ENCODE results near the gene KLF11.

KLF11 gene

GRCh38 chr2:10032746-10033105, 10.6 kb upstream of the KLF11 start:
- H2AFZ ChIP-seq (ENCODE audit: low read length): no peak overlapping the region
- no peaks in the 10 kb centered on the region for H3K27me3 ChIP-seq (ENCODE audit: insufficient read depth, low read length, poor library complexity, severe bottlenecking)
- TF ChIP-seq CTCF (conservative IDR thresholded peaks at IDR 0.05; ENCODE audit: low read length): no peak
- no peak for TF ChIP-seq EZH2phosphoT487 (IDR thresholded peaks at IDR 0.05; ENCODE audit: borderline replicate concordance)
- H3K9me3 ChIP-seq (ENCODE audit: insufficient read depth, low read depth, low read length): no peaks in the 10 kb centered on the region
- H3K9ac ChIP-seq (ENCODE audit: low read depth, low read length, poor library complexity, severe bottlenecking): no peak overlapping the region
- H3K4me3 ChIP-seq (ENCODE audit: low read length, poor library complexity, severe bottlenecking): no peak overlapping the region
- H3K79me2 ChIP-seq (ENCODE audit: insufficient read depth, low read length): no peaks in the 10 kb centered on the region
- no peaks in the 10 kb centered on the region for H3K36me3 ChIP-seq (ENCODE audit: insufficient read depth, low read length)
- no peak overlapping the region for H3K4me2 ChIP-seq (ENCODE audit: low read depth, low read length, poor library complexity, severe bottlenecking)
- H3F3A ChIP-seq (ENCODE audit: low read depth): no peaks in the 10 kb centered on the region
- H3K9me2 ChIP-seq (replicated peaks; ENCODE audit: low read depth, low read length): no peaks in the 10 kb centered on the region
- H4K20me1 ChIP-seq (ENCODE audit: insufficient read depth, low read length, poor library complexity, severe bottlenecking): no peaks in the 10 kb centered on the region
- H3K4me1 ChIP-seq (ENCODE audit: insufficient read depth, low read length, poor library complexity, severe bottlenecking): peaks cover 4% of the 10 kb centered on the region

GRCh38 chr2:10033251-10034006, 9.9 kb upstream of the KLF11 start:
- Histone ChIP-seq H3K27me3 (ENCODE audit: insufficient read depth, low read length, poor library complexity, severe bottlenecking) (no peaks in the 10 kb centered on the region), H3K9me2 (replicated peaks; ENCODE audit: low read depth, low read length) (no peaks in the 10 kb centered on the region), H3K4me1 (ENCODE audit: insufficient read depth, low read length, poor library complexity, severe bottlenecking) (peaks cover 4% of the 10 kb centered on the region)

GRCh38 chr2:10034333-10035052, 8.9 kb upstream of the KLF11 start:
- Histone ChIP-seq H3K4me3 (ENCODE audit: low read length, poor library complexity, severe bottlenecking) (no peak overlapping the region), H3K79me2 (ENCODE audit: insufficient read depth, low read length) (no peaks in the 10 kb centered on the region), H3K27me3 (ENCODE audit: insufficient read depth, low read length, poor library complexity, severe bottlenecking) (no peaks in the 10 kb centered on the region), H3F3A (ENCODE audit: low read depth) (no peaks in the 10 kb centered on the region), H2AFZ (ENCODE audit: low read length) (no peak overlapping the region), H3K9ac (ENCODE audit: low read depth, low read length, poor library complexity, severe bottlenecking) (no peak overlapping the region), H3K36me3 (ENCODE audit: insufficient read depth, low read length) (no peaks in the 10 kb centered on the region), H3K9me2 (replicated peaks; ENCODE audit: low read depth, low read length) (no peaks in the 10 kb centered on the region), H3K4me2 (ENCODE audit: low read depth, low read length, poor library complexity, severe bottlenecking) (no peak overlapping the region), H3K9me3 (ENCODE audit: insufficient read depth, low read depth, low read length) (no peaks in the 10 kb centered on the region), H4K20me1 (ENCODE audit: insufficient read depth, low read length, poor library complexity, severe bottlenecking) (no peaks in the 10 kb centered on the region), H3K4me1 (ENCODE audit: insufficient read depth, low read length, poor library complexity, severe bottlenecking) (peaks cover 4% of the 10 kb centered on the region)
- TF ChIP-seq CTCF (conservative IDR thresholded peaks at IDR 0.05; ENCODE audit: low read length): no peak
- no peak for TF ChIP-seq EZH2phosphoT487 (IDR thresholded peaks at IDR 0.05; ENCODE audit: borderline replicate concordance)

More at GRCh38 chr2:10033251-10034006, 9.9 kb upstream of the KLF11 start:
- Histone ChIP-seq H4K20me1 (ENCODE audit: insufficient read depth, low read length, poor library complexity, severe bottlenecking) (no peaks in the 10 kb centered on the region), H3K9me3 (ENCODE audit: insufficient read depth, low read depth, low read length) (no peaks in the 10 kb centered on the region), H3K79me2 (ENCODE audit: insufficient read depth, low read length) (no peaks in the 10 kb centered on the region), H3K36me3 (ENCODE audit: insufficient read depth, low read length) (no peaks in the 10 kb centered on the region), H3K4me3 (ENCODE audit: low read length, poor library complexity, severe bottlenecking) (no peak overlapping the region), H3K4me2 (ENCODE audit: low read depth, low read length, poor library complexity, severe bottlenecking) (no peak overlapping the region), H3K9ac (ENCODE audit: low read depth, low read length, poor library complexity, severe bottlenecking) (no peak overlapping the region), H3F3A (ENCODE audit: low read depth) (no peaks in the 10 kb centered on the region), H2AFZ (ENCODE audit: low read length) (no peak overlapping the region)
- TF ChIP-seq EZH2phosphoT487 (IDR thresholded peaks at IDR 0.05; ENCODE audit: borderline replicate concordance) (no peak), CTCF (conservative IDR thresholded peaks at IDR 0.05; ENCODE audit: low read length) (no peak)

Measured in Loucy (cell line).